Prostate gland (tissue), 2 donors: ENCODE results near the gene FHIP2A. TPM values are rescaled to one million over a fixed set of nuclear protein-coding genes. Genes with fewer than 3 reads are reported as not detected.

Experiments
- DNase-seq: peaks from one replicate; pipeline ENCODE4 v3.0.0-alpha.2; 2019; ENCODE audit warnings: low spot score
- H3K27ac ChIP-seq, 2 donors: fragments of 200-600 bp; sonication (generic); 2 replicates each; pipeline ENCODE4 v1.5.1; 2017 to 2019
- H3K27me3 ChIP-seq: fragments of 200-600 bp; sonication (generic); replicated peaks from 2 replicates; pipeline ENCODE4 v1.5.1; 2019; ENCODE audit not compliant: insufficient read depth
- H3K36me3 ChIP-seq, 2 donors: fragments of 200-600 bp; sonication (generic); 1 replicate in 1 of 2; 2 replicates in 1 of 2; pipeline versions ENCODE4 v1.5.1 to v1.8.1; 2017 to 2019
- H3K4me1 ChIP-seq: fragments of 200-600 bp; sonication (generic); replicated peaks from 2 replicates; pipeline ENCODE4 v1.5.1; 2019
- H3K4me3 ChIP-seq, 2 donors: fragments of 200-600 bp; sonication (generic); 2 replicates each; pipeline ENCODE4 v1.5.1; 2017 to 2019
- H3K9me3 ChIP-seq: fragments of 200-600 bp; sonication (generic); 2 replicates; pipeline ENCODE4 v1.5.1; 2017
- POLR2A ChIP-seq: fragments of 450-650 bp; IDR thresholded peaks from one replicate; pipeline ENCODE4 v1.6.1; 2016; ENCODE audit warnings: antibody characterized with exemption, mild to moderate bottlenecking
- POLR2AphosphoS5 ChIP-seq: sonication (generic); formaldehyde crosslinking; IDR thresholded peaks from one replicate; pipeline ENCODE4 v1.6.1; 2017; ENCODE audit warnings: antibody characterized with exemption
- WGBS: methylation state at CpG from one replicate; pipeline ENCODE4 v1.1.5; 2018; 5-methylcytosine and 5-hydroxymethylcytosine counted together
- intact Hi-C: fragments of 100-400 bp; cut with DNase I; formaldehyde crosslinking; loops from one replicate; pipeline ENCODE4 v1.14.2; 2022
- total RNA-seq, 2 donors: library from RNA; depleted of rRNA; stranded (reverse); fragments of >200 nt; gene quantifications; one replicate each; pipeline ENCODE4 v1.1.0, GENCODE V29; 2016
- TF ChIP-seq, protein P1 (sequence below), 4 experiments: fragments of 200-600 bp in 2 of 4; fragments of 450-650 bp in 2 of 4; sonication (generic) in 2 of 4; IDR thresholded peaks; 1 replicate in 3 of 4; 2 replicates in 1 of 4; pipeline ENCODE4 v1.5.1; 2016 to 2019; ENCODE audit warnings: antibody characterized with exemption in 4 of 4, mild to moderate bottlenecking in 2 of 4, moderate library complexity in 2 of 4

The FHIP2A gene
- total RNA-seq, 2 donors from 2014 or later = 22.1 to 41.0 TPM

DNA sequence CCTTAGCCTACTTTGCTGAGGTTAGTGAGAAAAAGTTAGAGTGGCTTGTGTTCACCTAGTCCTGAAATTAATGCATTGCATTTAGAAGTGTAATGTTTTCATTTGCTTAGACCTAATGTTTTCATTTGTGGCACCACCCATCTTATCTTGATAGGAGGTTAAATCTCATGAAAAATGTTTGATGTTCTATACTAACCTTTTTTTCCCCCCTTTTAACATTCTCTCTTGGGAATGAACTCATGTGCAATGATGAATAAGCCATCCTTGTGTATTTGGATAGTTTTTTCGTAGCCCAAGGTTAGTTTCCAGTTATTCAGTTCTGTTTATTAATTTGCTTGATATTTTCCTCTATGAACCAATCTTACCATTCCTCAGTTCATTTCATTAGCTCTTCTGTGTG lies 2.8 kb downstream of the FHIP2A start:
- H3K4me3 ChIP-seq = no peak overlapping the region
- TF ChIP-seq POLR2A (no peak), POLR2AphosphoS5 (no peak)
- TF ChIP-seq, protein P1, sequence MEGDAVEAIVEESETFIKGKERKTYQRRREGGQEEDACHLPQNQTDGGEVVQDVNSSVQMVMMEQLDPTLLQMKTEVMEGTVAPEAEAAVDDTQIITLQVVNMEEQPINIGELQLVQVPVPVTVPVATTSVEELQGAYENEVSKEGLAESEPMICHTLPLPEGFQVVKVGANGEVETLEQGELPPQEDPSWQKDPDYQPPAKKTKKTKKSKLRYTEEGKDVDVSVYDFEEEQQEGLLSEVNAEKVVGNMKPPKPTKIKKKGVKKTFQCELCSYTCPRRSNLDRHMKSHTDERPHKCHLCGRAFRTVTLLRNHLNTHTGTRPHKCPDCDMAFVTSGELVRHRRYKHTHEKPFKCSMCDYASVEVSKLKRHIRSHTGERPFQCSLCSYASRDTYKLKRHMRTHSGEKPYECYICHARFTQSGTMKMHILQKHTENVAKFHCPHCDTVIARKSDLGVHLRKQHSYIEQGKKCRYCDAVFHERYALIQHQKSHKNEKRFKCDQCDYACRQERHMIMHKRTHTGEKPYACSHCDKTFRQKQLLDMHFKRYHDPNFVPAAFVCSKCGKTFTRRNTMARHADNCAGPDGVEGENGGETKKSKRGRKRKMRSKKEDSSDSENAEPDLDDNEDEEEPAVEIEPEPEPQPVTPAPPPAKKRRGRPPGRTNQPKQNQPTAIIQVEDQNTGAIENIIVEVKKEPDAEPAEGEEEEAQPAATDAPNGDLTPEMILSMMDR (IDR thresholded peaks at IDR 0.05) = no peak
- H3K27ac ChIP-seq = no peak overlapping the region
- H3K27me3 ChIP-seq = no peaks in the 10 kb centered on the region
- intact Hi-C loops = loop anchor here (5.0 kb wide), 1 partner anchor 113 kb away; the partner anchor contains the start of gene TRUB1
- DNase-seq = no peak
- WGBS = 81% methylated on average over 1 of the region's 1 CpG
- no peaks in the 10 kb centered on the region for H3K9me3 ChIP-seq
- H3K4me1 ChIP-seq = no peaks in the 10 kb centered on the region
- no peaks in the 10 kb centered on the region for H3K36me3 ChIP-seq

DNA sequence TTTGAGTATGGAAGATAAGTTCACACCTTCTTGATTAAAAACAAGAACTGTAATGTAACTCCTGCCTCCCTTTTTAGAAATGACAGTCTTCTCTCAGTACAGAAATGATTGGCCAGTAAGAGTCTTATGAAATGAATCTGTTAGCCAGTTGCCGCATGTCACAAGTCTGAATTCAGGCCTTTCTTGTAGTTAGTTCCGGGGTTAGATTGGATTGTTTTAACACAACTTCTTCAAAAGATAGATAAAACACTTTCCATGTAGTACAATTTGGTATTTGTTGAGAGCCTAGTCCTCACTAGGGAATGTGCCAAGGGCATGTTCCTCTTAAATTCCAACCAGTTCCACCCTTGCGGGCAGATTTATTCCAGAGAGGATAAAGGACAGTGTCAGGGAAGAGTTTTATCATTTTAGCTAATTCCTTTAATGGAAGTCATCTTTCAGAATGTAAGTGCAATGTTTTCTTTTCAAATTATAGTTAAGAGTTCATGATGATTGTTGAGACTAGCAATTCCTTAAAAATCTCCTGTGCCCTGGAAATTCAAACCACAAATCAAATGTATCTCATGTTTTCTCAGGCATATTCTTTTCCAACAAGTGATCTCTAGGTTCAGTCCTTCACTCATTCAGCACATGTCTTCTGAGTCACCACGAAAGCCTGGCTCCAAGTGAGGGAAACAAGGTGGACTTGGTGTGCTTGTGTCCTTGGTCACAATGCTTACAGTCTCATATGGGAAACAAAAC lies 4.1 kb downstream of the FHIP2A start:
- Histone ChIP-seq H3K36me3 (no peaks in the 10 kb centered on the region), H3K27me3 (no peaks in the 10 kb centered on the region), H3K4me3 (no peak overlapping the region), H3K4me1 (no peaks in the 10 kb centered on the region), H3K9me3 (no peaks in the 10 kb centered on the region), H3K27ac (no peak overlapping the region)
- no peak for DNase-seq
- intact Hi-C loops = no loop called here
- TF ChIP-seq POLR2AphosphoS5 (no peak), POLR2A (no peak)
- TF ChIP-seq, protein P1 (IDR thresholded peaks at IDR 0.05) = no peak
- 67% methylated on average over 4 of the region's 4 CpGs for WGBS

DNA sequence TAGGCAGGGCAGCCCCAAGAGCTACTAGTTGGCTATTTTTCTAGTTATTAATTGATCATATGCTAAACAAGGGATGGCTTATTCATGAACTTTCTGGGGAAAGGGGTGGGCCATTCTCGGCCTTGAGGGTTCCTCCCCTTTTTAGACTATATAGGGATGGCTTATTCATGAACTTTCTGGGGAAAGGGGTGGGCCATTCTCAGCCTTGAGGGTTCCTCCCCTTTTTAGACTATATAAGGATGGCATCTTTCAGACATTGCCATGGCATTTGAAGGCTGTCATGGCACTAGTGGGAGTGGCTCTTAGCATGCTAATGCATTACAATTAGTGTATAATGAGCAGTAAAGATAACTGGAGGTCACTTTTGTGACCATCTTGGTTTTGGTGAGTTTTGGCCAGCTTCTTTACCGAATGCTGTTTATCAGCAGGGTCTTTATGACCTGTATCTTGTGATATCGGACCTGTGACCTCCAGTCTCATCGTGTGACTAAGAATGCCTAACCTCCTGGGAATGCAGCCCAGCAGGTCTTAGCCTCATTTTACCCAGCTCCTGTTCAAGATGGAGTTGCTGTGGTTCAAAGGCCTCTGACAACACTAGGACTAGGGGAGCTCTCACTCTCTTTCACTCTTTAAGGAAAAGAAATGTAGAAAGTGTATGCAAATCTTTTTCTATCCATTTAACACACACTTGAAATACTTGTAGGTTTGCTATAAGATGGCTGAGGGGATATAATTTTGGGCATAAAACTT lies 7.8 kb downstream of the FHIP2A start:
- DNase-seq = no peak
- Histone ChIP-seq H3K4me3 (no peak overlapping the region), H3K4me1 (no peaks in the 10 kb centered on the region), H3K9me3 (no peaks in the 10 kb centered on the region), H3K27me3 (no peaks in the 10 kb centered on the region), H3K27ac (no peak overlapping the region), H3K36me3 (no peaks in the 10 kb centered on the region)
- intact Hi-C loops = no loop called here
- TF ChIP-seq, protein P1 (IDR thresholded peaks at IDR 0.05) = no peak
- no peak for TF ChIP-seq POLR2AphosphoS5
- TF ChIP-seq POLR2A = no peak
- 75% methylated on average over 4 of the region's 4 CpGs for WGBS

DNA sequence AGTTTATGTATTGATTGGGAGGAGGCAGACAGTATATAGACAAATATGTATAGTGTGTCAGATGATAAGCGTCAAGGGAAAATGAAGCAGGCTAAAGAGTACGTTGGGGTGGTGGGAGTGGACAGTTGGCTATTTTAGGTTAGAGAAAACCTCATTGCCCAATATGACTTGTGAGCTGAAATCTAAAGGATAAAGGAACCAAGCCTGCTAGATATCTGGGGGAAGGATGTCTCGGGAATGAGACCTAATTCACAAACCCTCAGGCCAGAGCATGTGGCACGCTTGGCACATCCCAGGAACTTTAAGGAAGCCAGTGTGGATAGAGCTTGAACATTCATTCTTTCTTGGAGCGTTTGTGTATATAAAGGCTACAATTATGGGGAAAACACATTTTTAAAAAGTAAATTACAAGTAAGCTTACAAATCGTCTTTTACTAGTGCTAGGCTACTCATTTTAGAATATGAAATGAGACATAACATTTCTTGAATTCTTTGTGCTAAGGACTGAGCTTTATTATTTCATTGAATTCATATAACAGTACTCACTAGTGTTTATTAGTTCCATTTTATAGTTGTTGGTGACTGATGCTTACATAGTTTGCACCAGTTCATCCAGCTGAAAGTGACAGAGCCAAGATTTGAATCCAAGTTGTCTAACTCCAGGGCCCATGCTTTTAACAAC lies 9.7 kb downstream of the FHIP2A start:
- Histone ChIP-seq H3K27me3 (no peaks in the 10 kb centered on the region), H3K27ac (no peak overlapping the region), H3K4me1 (no peaks in the 10 kb centered on the region), H3K4me3 (no peak overlapping the region), H3K36me3 (no peaks in the 10 kb centered on the region), H3K9me3 (no peaks in the 10 kb centered on the region)
- intact Hi-C loops = no loop called here
- TF ChIP-seq POLR2AphosphoS5 (no peak), POLR2A (no peak)
- TF ChIP-seq, protein P1 (IDR thresholded peaks at IDR 0.05) = no peak
- 87% methylated on average over 6 of the region's 6 CpGs for WGBS
- DNase-seq = no peak
